ENCODE results near the gene VEZF1.
A peak's percentile ranks its signal among the peaks of the same experiment; 100 is the strongest.

The VEZF1 gene

GRCh38 chr17:57949649-57950048, 38.4 kb downstream of the VEZF1 start:
- DNase-seq (ENCODE audit: low read depth), result no peak

DNA sequence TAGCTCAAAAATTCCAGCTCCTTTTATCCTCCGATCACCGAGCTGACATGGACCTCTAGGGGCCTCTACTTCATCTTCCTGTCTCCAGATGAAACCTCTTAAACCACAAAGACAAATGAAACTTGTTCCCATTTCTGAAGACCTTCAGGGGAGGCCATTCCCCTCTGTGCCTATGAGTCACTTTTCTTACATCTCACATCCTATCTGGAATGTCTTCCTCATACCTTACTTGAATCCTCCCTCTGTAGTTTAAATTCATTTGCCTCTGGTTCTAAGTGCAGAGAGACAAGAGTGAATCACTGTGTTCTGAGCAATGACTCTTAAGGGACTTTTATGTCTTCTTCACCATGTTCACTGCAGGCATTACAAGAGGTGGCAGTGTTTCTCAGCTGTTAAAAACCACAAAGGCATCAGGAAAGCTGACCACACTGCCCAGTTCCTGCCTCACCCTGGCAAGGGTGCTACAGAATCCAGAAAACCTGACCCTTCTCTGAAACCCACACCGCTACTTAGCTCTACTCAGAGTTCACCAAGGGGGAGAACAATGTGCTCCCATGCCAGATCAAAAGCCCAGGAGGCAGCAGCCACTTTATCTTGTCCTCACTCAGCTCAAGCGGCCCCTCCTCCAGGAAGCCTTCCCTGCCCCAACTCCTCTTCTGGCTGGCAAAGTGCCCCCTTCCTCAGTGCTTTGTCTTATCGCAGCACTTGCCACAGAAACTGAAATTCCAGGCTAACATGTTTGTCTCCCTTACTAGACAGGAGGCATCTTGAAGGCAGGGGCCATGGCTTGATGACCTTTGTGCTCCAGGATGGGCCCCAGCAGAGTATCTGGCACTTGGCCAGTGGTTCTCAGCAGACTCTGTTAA, 39.3 kb downstream of the VEZF1 start:
- DNase-seq (ENCODE audit: low read depth), result peak; percentile 100

GRCh38 chr17:57948169-57948554, 39.9 kb downstream of the VEZF1 start:
- no peak for DNase-seq (ENCODE audit: low read depth)

GRCh38 chr17:57947369-57947768, 40.7 kb downstream of the VEZF1 start:
- DNase-seq (ENCODE audit: low read depth), result no peak

GRCh38 chr17:57946798-57947358, 41.2 kb downstream of the VEZF1 start:
- DNase-seq (ENCODE audit: low read depth), result no peak

DNA sequence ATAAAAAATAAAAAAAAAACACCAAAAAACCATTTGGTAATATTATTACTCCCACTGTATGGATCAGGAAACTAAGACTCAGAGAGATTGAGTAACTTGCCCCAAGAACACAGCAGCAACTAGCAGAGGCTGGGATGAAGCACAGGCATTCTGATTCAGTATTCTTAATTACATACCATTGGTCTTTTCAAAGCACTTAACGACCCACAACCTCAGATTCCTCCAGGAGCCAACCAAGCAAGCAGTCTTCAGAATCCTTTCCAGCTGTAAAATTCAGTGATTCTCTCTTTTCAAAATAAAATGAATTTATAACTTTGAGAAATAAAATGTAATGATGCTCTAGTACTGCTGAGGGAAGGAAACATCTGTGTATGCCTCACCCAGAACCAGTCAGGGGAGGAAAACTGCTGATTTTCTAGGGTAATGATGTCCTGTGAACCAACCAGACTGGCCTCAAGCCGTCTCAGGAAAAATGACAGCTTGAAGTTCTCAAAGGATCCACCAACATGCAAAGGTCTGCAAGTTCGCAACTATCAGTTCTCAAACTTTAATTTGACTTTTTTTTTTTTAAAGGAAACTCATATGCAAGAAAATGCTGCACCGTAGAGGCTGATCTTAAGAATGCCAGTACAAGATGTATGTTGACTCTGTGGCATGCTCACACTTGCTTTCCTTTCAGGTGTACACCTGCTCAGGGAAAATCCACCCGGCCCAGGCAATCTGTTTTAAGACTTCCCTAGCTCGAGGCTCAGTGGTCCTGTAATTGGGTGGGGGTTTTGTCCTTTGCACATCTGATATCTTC, 41.9 kb downstream of the VEZF1 start:
- no peak for DNase-seq (ENCODE audit: low read depth)

GRCh38 chr17:57944908-57945307, 43.1 kb downstream of the VEZF1 start:
- no peak for DNase-seq (ENCODE audit: low read depth)

- no peak for DNase-seq (ENCODE audit: low read depth)
Observed at GRCh38 chr17:57943645-57944044, 44.4 kb downstream of the VEZF1 start.

- DNase-seq (ENCODE audit: low read depth), result no peak
Observed at GRCh38 chr17:57943140-57943539, 44.9 kb downstream of the VEZF1 start.

DNA sequence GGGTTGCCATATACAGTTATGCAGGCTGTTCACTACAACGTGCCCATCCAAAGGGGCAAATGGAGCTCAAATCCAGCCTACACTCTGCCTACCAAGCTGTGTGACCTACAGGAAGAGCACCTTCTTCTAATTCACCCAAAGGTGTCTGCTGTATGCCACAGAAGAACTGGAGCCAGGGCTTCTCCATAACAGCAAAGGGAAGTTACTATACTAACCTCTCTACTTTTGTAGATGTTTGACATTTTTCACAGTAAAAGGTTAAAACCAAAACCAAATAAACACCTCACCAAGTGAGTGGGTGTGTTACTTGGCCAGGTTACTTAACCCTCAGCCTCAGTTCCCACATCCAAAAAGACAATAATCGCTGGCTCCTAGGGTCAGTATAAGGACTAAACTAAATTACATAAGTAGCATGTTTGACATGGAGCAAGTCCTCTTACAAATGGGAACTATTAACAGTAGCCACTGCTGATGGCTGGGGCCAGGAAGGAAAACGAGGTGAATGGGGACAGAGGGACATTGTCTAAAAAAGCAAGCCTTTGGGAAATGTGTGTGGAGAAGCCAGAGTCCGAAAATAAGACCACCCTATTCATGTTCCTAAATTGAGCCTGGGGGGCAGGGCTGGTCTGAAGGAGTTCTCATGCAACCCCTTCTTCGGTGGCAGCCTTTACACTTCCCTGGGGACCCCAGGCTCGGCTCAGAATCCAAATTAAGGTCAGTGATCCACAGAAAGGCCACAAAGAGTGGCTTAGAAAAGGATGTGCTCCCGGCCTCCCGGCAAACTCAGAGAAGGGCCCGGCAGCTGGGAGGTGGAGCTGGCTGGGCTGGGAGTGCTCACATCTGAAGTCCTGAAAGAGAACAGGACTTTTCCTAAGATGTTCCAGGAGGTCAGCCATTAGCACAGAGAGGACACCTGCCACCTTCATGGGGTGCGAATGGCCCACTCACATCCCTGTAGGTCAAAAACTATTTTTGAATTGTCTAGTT, 46.4 kb downstream of the VEZF1 start:
- DNase-seq (ENCODE audit: low read depth), result no peak

- DNase-seq (ENCODE audit: low read depth), result no peak
Observed at GRCh38 chr17:57940653-57941329, 47.3 kb downstream of the VEZF1 start.

DNA sequence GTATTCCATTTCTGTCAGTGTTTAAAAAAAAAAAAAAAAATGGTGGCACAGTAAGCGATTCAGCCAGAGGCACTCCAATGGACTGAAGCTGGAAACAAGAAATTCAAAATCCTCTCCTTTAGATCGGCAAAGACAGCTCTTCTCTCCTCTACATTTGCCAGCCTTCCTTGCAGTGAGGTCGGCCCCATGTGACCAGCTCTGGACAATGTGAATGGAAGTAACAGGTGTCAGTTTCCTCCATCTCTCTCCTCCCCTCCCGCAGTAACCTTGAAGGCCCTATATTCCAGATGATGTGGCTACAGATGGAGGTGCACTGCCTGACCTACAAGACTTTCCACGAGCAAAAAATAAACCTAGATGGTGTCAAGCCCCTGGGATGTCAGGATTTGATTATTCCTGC, 47.8 kb downstream of the VEZF1 start:
- no peak for DNase-seq (ENCODE audit: low read depth)

DNA sequence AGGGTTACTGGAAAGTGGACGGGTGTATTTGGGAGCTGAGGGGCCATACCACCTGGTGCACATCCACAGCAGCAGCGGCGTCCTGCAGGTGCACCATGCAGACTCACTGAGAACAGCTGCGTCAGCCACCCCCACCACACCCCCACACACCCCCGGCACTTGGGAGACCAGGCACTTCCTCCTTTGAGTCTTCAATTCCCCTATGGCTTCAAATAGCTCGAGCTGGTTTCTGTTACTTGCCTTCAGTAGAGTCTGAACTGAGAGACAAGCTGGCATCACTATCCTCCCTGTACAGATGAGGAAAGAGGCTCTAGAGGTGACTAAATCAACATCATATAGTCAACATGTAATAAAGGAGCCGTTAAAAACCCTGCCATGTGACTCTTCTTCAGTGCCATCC, 48.3 kb downstream of the VEZF1 start:
- no peak for DNase-seq (ENCODE audit: low read depth)

DNA sequence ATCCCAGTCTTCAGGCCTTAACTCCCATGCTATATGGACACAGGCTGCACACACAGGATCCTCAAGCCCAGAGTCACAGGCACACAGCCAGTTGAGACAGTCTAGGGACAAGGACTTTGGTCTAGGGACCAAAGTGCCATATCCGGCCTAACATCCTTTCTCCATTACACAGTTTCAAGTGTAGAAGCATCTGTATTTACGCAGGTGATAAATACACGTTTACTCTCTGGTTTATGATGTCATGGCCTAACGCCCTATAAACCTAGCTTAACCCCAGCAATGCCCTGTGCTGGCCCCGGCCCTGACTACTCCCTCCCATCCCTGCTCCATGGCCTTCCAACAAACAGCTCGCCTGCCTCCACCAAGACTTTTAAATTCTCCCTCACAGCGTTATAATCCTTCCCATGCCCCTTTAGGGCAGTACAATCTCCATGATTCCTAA, 50.0 kb downstream of the VEZF1 start:
- no peak for DNase-seq (ENCODE audit: low read depth)

- no peak for DNase-seq (ENCODE audit: low read depth)
Observed at GRCh38 chr17:57937492-57937891, 50.6 kb downstream of the VEZF1 start.

DNA sequence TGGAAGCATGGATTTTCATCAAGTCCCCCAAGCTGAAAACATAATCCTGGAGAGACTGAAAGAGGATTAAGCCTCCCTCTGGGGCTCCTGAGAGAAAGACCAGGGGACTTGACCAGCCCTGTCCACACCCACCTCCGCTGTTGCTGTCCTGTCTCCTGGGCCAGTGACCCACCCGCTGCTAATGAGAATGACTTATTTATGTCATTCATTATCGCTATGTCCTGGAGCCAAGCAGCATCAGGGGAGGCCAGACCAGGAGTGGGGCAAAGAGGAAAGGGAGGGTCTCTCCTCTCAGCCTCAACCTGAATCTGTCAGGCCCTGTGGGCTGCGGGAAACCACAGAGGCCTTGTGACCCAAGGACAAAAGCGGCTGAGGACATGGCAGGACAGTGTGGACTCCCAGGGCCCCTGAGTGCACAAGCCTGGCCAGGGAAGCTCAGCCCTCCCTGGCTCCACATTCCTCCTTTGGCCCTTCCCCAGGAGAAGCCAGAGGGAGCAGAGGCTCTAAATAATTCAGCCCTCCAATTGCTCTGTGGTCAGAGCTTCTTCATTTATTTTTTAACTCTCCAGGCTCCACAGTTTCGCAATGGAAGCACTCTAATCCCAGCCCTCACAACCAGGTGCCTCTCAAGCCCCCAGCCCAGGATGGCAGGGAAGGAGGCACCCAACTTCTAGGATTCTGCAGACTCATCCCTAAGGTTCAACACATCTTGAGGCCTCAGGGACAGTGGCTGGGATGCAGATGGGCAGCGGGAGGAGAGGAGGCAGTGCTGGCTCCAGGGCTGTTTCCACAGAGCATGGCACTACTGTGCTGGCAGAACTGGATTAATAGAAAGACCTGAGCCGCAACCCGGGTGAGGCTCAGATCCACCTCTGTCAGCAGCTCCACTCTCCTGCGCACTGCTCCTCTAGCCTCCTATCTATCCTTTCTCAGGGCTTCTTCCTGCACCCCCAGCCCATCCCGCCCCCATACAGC, 51.9 kb downstream of the VEZF1 start:
- DNase-seq (ENCODE audit: low read depth), result no peak

DNA sequence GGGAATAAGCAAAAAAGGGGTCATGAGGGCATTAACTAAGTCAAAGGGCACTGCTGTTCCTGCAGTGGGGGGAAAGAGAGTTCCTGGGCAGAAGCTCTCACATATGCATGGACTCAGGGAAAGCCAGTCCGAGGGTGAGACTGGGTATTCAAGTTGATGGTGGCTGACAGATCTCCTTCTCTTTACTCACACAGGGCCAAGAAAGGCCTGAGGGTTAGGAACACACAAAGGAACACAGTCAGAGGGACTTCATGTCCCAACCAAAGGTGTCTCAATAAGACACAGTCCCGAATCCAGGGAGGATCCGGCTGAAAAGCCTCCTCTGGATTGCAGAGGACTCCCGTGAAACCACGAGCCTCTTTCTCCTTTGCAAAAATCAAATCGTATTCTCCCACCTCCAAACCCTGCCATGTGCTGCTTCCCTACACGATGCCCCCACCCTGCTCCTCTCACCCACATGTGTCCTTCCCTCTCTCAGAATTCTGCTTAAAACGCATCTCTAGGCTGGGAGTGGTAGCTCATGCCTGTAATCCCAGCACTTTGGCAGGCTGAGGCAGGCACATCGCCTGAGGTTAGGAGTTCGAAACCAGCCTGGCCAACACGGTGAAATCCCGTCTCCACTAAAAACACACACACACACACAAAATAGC, 56.4 kb downstream of the VEZF1 start:
- DNase-seq (ENCODE audit: low read depth), result no peak

- DNase-seq (ENCODE audit: low read depth), result no peak
Observed at GRCh38 chr17:57930239-57930638, 57.8 kb downstream of the VEZF1 start.

- no peak for DNase-seq (ENCODE audit: low read depth)
Observed at GRCh38 chr17:57929386-57929785, 58.7 kb downstream of the VEZF1 start.

Measured in GM04503 (cell line).